M059J (cell line): ENCODE results near the gene GAL3ST2. TPM values are rescaled to one million over a fixed set of nuclear protein-coding genes. Genes with fewer than 3 reads are reported as not detected.
"Not testable (repeated sequence)": the region's sequence is repeated elsewhere in the genome, so short reads cannot be mapped to it uniquely, and the experiment has no call there.

ENCODE experiments used
- DNase-seq: peaks from one replicate; pipeline ENCODE4 v3.0.0-alpha.2; 2012; ENCODE audit warnings: low read depth
- total RNA-seq: library from RNA; depleted of rRNA; stranded (reverse); fragments of >200 nt; shearing (Covaris generic); gene quantifications from 2 replicates; pipeline ENCODE4 v1.2.3, GENCODE V29; 2014

The GAL3ST2 gene
- total RNA-seq, 1 experiment from 2014 or later: not detected

DNA sequence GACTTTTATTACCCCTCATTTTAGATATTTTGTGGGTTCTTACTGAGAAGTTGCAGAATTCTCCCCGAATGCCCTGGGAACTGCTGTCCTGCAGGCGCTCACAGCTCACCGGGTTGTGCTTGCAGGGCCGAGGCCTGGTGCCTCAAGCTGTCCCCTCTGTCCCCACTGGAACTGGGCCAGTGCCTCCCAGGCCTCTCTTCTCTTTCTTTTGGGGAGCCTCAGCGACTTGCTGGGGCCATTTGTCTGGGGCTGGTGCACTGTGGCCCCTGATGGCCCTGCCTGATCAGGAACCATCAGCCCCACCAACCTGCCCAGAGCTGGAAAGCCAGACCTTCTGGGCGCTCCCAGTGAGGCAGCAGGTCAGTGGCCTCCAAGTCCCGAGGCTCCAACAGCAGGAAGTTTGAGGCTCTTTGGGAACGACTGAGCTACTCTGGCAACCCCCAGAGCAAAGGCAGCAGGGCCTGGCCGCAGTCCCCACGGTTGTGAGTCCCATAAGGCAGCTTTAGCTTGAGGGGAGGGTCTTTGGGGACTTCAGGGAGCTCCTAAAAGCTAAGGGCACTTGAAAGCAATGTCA is 17.7 kb downstream of the GAL3ST2 start:
- no peak for DNase-seq

DNA sequence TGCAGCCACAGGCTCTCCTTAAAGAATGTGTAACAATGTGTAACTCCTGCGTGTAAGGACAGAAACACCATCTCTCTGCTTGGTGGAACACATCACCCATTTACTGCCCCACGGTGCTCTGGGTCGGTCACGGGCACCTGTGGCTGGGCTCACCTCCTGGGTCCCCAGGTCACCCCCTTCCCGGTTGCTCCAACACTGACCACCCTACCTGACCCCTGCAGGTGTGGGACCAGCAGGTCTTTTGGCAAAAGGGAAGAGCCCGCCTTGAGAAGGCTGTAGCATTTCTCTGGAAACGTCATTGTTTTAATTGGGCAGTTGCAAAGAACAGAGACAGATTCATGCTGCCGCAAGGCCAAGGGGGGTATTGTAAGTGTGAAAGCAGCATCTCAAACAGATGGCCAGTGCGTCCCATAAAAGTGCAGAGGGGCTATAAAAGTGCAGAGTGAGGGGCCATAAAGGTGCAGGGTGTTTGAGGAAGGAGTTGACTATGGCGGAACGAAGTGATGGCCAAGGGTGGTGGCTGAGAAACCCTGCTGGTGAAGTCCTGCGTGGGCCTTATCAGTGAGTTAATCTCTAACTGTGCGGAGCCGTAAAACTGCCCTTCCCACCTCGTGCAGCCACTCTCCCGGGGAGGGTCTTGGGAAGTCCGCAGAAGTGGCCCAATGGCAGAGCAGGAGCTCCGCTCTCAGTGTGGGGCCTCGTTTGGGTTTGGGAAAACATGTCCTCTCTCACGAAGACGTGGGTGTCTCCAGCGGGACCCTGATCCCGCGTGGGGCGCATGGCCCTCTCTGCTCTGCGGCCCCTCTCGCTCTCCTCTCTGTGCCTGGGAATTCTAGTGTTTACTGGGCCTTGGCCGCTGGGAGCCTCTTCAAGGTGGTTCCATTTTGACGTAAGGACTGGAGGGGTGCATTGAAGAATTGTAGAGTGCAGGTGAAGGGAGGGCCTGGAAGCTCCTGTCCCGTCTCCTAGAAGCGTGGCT is 18.7 kb downstream of the GAL3ST2 start:
- DNase-seq: no peak

DNA sequence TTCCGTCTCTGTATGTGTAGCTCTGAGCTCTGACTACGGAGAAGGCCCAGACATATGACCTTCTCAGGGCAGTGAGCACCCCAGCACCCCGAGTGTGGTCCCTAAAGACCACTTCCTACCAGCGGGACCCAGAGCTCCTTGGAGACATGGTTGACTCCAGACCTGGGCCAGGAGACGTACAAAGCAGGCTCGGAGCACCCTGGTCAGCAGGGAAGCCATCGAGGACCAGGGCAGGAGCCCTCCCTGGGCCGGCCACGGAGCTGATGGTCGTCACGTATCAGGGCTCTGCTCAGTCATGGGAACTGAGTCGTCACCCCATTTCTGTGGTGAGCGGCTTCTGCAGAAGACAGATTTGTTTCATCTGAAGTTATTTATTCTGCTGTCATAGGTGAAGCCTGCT is 19.6 kb downstream of the GAL3ST2 start:
- no peak for DNase-seq

DNA sequence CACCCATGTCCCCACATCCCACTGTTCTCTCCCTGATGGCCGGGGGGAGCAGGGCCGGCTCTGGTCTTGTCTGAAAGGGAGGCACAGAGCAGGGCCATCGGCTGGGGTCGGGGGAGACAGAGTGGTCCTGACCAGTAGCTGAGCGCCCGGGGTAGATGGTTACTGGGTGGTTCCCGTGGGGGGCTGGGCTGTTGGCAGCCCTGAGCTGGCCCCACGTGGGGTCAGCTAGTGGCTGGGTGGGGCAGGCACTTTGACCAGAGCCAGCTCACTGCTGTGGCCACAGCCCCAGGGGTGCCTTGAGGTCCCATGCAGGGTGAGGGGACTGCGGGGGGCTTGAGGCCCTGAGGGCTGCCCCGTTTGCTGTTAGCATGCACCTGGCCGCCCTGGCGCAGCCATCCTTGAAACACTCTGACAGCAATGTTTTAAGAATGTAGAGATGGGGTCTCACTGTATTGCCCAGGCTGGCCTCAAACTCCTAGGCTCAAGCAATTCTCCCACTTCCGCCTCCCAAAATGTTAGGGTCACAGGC is 20.1 kb downstream of the GAL3ST2 start:
- DNase-seq: no peak

DNA sequence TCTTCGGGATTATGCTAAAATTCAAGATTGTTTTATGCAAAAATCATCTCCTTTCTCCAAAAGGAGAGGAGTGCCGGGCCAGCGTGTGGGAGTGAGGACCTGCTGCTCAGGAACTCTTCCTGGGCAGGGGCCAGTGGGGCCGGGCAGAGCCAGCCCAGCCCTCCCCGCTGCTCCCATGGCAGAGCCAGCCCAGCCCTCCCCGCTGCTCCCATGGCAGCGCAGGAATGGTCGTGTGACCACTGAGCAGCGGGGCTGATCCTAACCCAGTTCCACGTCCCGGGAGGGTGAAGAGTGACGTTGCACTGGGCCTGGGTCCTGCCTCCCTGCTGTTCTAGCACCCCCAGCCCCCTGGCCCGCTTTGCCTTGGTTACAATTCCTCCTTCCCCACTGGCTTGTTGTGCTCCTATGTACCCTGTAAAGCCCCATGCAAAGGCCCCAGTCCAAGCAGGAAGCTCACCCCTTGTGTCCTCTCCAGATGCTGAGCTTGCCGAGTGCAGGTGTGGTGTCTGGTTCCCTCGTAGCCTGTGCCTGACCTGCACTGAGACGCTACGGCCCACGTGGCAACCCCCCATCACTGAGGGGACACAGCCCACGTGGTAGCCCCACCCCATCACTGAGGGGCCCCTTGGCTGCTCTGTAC is 20.9 kb downstream of the GAL3ST2 start:
- no peak for DNase-seq

DNA sequence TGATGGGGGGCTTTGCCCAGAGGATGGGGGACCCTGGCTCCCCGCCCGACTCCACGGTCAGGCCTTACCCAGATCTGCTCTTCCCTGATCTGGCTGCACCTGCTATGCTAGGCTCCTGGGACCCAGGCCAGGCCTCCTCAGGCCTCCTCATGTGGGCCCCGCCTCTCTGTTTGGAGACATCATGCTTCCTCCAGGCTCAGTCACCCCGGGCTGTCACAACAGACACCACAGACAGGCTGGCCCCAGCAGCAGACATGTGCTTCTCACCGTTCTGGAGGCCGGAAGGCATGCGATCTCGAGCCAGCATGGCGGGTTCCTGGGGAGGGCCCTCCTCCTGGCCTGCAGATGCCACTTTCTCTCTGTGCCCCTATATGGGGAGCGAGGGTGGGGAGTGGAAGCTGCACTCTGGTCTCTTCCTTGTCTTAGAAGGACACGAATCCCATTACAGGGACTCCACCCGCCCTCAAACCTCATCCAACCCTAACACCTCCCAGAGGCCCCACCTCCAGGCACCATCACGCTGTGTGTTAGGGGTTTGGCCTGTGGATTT is 21.5 kb downstream of the GAL3ST2 start:
- DNase-seq: no peak

DNA sequence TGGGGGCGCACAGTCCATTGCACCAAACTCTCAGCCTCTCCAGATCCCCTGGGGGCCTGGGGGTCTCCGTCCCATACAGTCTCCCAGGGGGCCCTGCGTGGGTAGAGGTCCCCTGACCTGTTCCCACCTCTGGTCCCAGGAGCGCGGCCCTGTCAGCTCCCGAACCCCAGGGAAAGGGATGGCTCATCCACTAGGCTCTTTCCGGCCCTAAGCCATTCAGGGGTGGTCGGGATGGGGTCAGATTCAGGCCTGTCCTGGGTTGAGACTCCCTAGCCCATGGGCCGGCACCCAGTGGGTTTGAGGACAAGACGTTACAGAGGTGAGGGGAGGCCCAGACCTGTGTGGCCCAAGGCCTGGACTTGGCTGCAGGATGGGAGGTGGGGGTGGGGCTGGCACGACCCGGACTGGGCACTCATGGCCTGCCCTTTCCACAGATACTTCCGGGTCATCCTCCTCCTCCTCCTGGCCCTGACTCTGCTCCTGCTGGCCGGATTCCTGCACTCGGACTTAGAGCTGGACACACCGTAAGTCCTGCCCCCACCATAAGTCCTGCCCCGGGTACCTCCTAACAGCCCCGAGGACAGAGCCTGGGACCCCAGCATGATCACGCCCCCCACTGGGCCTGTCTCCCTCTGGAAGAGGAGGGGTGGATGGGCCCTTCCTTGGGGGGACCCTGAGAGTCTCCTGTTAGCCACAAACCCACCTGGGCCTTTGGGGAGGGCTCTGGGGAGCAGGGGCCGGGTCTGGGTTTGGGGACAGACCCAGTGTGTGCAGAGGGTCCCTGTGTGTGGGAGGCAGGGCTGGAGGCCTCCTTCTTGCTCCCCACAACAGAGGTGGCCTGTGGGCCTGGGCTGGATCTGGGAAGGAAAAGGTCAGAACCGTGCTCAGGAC is 22.3 kb downstream of the GAL3ST2 start:
- DNase-seq: no peak

DNA sequence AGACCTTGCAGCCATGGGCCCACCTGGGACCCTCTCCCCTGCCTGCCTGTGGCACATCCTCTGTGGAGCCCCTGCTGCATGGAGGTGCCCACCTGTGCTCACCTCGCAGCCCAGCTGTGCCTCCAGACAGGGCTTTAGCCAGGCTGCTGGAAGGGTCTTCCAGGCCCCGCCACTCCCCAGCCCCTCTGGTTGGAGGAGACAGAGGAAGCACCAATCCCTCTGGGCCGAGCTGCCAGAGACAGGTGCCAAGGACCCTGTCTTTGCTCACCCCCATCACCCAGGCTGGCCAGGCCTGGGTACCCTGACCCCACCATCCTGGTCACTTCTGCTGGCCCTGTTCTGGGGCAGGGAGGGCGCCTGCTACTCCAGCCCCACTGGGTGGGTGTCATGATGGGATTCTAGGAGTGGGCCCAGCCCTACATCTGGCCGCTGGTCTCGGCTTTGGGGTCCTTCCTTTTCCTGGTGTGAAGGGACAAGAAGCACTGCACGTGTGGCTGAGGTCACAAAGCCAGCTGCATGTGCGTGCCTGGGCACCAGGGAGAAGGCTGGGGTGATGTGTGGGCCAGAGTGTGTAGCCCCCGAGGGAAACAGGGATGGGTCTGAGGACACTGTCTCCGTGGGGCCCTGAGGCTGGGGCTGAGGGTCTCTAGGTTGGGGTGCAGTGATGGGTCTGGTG is 23.0 kb downstream of the GAL3ST2 start:
- no peak for DNase-seq

DNA sequence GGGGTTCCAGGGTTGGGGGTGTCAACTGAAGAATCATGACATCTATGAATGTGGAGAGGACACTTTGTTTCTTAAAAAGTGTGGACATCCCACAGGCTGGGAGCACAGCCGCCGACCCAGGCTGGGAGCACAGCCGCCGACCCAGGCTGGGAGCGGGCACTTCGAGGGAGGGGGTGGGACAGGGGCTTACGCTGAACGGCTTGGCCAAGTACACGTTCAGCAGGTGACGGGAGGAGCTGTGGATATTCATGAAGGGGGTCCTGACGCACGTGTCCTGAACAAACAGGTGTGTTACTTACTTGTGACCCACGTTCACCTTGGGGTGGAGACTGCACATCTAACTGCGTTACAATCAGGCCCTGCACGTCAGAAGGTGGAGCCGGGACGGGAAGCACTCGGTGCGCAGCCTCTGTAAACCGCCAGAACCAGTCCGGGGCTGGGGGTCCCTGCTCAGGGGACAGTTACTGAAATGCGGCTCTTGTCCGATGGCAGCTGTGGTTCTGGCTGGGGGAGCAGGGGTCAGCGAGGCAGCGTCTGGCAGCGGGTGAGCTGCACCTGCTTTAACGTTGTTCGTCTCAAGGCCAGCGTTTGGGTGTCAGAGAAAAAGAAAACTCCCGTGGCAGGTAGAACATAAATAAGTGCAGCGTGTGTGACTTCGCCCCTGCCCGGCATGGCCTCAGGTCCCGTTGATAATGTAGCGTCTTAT is 23.7 kb downstream of the GAL3ST2 start:
- DNase-seq: not testable (repeated sequence)

DNA sequence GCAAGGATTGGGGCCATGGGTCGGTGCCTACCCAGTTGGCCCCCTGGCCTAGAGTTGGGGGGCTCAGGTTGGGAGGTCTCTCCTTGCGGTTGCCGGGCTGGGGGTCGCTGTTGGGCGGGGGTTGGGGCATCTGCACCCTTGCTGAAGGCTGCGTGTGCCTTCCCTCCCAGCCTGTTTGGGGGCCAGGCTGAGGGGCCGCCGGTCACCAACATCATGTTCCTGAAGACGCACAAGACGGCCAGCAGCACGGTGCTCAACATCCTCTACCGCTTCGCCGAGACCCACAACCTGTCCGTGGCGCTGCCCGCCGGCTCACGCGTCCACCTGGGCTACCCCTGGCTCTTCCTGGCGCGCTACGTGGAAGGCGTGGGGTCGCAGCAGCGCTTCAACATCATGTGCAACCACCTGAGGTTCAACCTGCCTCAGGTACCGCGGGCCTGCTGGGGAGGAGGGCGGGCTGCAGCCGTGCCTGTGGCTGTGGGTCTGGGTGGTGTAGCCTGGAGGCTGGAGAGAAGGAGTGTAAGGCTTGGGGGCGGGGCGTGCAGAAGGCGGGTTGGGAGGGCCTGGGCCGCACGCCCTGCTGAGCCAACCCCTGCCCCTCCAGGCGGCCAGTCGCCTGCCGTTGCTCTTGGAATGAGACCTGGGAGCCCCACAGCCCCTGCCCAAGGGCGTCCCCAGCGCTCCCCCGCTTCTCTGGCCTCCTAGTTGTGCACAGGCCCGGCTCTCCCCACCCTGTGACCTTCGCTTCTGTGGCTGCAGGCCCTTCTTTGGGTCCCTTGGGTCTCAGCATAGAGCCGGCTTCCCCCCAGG is 25.2 kb downstream of the GAL3ST2 start:
- DNase-seq: no peak

DNA sequence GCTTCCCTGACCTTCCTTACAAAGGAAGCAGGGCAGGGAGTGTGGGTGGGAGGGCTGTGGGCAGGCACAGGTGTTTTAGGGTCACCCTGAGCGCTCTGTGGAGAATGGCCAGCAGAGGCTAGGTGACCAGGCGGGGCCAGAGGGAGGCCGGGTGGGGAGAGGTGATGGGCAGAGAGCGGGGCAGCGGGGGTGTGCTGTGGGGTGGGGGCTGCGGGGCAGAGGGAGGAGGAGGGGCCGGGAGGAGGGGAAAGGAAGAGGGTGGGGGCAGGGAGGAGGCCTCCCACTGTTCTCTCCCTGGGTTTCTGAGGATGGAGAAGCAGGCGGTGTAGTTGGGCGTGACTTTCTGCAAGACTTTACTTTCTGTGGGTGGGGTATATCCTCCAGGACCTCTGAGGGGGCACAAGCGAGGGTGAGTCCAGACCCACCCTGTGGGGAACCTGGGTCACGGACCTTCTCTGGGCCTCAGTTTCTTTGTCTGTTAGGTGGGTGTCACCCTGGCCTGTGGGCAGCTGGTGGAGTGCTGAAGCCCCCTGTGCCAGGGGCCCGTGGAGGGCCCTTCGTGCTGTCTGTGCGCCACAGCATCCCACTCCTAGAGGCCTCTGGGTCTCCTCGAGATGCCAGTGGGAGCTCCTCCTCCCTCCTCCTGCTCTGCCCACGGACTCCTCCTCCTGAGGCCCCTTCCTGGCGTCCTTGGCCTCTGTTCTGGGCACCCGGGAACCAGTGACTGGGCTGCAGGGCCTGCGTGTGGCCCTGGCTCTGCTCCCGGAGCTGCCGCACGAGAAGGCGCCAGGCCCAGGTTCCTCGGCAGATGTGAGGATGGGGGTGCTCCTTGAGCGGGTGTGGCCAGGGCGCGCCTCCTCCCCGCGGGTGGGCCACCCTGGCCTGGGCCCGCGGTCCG is 26.0 kb downstream of the GAL3ST2 start:
- DNase-seq: no peak

DNA sequence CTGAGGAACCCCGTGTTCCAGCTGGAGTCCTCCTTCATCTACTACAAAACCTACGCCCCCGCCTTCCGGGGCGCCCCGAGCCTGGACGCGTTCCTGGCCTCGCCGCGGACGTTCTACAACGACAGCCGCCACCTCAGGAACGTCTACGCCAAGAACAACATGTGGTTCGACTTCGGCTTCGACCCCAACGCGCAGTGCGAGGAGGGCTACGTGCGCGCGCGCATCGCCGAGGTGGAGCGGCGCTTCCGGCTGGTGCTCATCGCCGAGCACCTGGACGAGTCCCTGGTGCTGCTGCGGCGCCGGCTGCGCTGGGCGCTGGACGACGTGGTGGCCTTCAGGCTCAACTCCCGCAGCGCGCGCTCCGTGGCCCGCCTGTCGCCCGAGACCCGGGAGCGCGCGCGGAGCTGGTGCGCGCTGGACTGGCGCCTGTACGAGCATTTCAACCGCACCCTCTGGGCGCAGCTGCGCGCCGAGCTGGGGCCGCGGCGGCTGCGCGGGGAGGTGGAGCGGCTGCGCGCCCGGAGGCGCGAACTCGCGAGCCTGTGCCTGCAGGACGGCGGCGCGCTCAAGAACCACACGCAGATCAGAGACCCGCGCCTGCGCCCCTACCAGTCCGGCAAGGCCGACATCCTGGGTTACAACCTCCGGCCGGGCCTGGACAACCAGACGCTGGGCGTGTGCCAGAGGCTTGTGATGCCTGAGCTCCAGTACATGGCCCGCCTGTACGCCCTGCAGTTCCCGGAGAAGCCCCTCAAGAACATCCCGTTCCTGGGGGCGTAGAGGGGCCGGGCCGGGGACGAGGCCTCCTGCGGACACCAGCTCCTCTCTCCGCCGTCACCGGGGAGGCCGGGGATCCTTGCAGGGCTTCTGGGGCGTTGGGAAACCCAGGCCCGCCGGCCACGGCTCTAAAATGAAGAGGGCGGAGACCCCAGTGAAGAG is 27.0 kb downstream of the GAL3ST2 start:
- peak; percentile 22 for DNase-seq

DNA sequence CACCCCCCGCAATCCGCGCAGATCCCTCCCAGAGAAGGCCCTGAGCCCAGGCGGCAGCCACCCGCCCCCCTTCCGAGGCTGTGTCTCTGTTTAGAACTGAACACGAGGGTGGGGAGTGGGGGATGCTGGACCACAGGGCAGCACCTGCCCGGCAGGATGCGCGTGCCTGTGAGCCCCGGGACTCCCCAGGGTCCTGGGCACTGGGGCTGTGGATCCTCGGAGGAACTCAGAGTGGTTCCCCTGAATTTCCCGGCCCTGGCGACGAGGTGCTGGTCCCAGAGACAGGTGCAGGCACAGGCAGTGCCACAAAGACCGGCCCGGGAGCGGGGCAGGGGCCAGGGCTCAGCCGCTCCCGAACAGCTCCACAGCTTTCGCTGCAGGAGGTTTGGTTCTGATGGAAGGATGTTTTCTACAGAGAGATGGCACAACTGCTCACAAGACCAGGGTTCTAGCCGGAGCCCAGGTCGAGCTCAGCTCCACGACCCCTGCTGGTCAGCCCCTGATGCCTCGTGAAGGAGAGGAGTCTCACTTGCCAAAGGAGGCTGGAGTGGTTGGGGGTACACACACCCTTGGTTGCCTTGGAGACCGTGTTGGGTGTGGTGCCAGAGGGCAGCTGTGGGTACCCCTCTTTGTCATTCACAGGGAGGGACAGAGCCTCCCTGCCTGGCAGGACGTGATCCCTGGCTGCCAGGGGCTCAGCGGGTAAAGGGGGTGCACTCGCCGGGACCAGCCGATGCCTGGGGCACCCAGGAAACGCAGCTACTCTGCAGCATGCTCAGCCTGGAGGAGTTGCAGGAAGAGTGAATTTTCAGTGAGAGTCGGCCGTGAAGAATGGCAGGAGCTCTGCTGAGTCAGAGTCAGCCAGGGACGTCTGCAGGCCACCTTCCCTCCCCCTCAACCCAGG is 28.0 kb downstream of the GAL3ST2 start:
- no peak for DNase-seq

DNA sequence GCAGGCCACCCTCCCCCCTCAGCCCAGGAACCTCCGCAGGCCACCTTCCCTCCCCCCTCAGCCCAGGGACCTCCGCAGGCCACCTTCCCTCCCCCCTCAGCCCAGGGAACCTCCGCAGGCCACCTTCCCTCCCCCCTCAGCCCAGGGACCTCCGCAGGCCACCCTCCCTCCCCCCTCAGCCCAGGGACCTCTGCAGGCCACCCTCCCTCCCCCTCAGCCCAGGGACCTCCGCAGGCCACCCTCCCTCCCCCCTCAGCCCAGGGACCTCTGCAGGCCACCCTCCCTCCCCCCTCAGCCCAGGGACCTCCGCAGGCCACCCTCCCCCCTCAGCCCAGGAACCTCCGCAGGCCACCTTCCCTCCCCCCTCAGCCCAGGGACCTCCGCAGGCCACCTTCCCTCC is 29.6 kb downstream of the GAL3ST2 start:
- DNase-seq: not testable (repeated sequence)

DNA sequence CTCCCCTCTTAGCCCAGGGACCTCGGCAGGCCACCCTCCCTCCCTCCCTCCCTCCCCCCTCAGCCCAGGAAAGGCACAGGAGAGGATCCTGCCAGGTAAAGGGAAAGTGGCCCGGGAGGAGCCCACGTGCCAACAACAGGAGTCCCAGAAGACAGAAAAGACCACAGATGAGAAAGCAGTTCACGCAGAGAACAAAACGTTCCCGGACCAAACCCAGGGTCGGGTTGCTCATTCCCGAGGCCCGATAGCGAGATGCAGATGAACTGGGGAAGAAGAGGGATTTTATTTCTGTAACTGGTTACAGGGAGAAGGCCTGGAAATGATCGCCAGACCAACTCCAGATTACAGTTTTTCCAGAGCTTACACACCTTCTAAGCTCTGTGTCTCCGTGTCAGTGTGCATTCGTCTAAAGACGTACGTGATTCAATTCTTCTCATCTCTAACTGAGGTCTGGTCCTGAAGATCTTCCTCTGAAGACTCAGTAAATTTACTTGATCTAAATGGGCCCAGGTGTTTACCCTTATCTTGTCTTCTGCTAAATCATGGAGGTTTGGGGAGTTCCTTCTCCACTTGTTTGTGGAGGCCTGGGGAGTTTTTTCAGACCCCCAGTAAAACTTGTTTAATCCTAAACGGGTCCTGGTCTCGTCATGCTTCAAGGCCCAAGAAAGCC is 31.6 kb downstream of the GAL3ST2 start:
- no peak for DNase-seq
